ENCODE measurements around the gene NHLRC3. TPM values are rescaled to one million over a fixed set of nuclear protein-coding genes. Genes with fewer than 3 reads are reported as not detected.

NHLRC3 gene
- total RNA-seq, 1 donor from 2014 or later: 24.8 TPM

DNA sequence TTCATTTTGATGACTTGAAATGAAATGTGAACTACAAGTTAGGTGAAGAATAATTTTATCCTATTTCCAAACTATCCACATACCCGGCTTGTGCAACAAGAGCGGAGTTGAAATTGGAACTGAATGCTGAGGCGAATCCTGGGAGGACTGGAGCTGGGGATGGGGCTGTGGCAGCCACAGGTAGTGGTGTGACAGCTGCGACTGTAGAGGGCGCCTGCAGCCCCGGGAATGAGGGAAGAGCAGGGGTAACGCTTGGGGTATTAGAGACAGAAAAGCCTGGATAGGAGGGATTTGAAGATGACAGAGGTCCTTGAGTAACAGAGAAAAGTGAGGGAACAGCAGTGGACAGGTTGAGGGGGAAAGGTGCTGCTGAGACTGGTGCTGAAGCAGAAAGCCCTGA lies 25.6 kb upstream of the NHLRC3 start:
- H3K36me3 Mint-ChIP-seq: peaks cover 45% of the 10 kb centered on the region
- H3K4me1 Mint-ChIP-seq (ENCODE audit: unreplicated experiment): no peaks in the 10 kb centered on the region
- no peak overlapping the region for H3K4me3 Mint-ChIP-seq
- TF ChIP-seq, protein P1, sequence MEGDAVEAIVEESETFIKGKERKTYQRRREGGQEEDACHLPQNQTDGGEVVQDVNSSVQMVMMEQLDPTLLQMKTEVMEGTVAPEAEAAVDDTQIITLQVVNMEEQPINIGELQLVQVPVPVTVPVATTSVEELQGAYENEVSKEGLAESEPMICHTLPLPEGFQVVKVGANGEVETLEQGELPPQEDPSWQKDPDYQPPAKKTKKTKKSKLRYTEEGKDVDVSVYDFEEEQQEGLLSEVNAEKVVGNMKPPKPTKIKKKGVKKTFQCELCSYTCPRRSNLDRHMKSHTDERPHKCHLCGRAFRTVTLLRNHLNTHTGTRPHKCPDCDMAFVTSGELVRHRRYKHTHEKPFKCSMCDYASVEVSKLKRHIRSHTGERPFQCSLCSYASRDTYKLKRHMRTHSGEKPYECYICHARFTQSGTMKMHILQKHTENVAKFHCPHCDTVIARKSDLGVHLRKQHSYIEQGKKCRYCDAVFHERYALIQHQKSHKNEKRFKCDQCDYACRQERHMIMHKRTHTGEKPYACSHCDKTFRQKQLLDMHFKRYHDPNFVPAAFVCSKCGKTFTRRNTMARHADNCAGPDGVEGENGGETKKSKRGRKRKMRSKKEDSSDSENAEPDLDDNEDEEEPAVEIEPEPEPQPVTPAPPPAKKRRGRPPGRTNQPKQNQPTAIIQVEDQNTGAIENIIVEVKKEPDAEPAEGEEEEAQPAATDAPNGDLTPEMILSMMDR (conservative IDR thresholded peaks at IDR 0.05): peak; percentile 33
- no peak for DNase-seq (ENCODE audit: extremely low spot score, unreplicated experiment)
- H3K27ac Mint-ChIP-seq: no peak overlapping the region
- H3K27me3 Mint-ChIP-seq: no peaks in the 10 kb centered on the region
- H3K9me3 Mint-ChIP-seq: no peaks in the 10 kb centered on the region

DNA sequence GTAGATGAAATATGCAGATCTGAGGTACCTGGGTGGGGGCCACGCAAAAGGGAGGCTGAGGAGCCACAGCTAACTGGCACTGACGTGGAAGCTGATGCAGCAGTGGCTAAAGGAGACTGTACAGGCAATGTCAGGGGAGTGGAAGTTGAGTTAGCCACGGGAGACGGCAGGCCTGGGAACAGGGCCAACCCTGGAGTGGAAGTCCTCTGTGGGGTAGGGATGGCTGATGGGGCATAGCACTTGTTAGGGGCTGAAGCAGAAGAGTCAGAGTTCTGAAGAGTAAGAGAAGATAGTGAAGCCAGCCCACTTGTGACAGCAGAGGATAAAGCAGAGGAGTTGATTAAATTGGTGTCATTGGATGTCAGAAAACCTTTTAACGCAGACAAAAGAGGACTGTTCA lies 24.8 kb upstream of the NHLRC3 start:
- Mint-ChIP-seq H3K9me3 (no peaks in the 10 kb centered on the region), H3K27ac (no peak overlapping the region), H3K27me3 (no peaks in the 10 kb centered on the region), H3K4me3 (no peak overlapping the region), H3K36me3 (peaks cover 40% of the 10 kb centered on the region), H3K4me1 (ENCODE audit: unreplicated experiment) (no peaks in the 10 kb centered on the region)
- DNase-seq (ENCODE audit: extremely low spot score, unreplicated experiment): no peak
- TF ChIP-seq, protein P1 (conservative IDR thresholded peaks at IDR 0.05): no peak

DNA sequence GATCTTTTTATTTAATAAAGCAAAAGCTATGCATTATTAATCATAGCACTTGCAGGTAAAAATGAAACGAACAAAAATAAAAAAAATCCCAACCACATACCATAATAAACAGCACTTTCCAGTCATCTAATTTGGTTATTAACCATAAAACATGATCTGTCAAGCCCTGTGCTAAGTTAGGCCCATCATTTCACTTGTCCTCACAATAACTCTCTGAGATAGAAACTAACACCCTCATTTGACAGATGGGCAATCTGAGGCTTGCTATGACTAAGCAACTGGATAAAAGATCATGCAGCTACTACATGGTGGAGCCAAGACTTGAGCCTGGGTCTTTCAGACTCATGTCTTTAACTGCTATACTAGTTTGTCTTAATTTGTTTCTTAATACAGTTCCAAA lies 22.2 kb upstream of the NHLRC3 start:
- Mint-ChIP-seq H3K27me3 (no peaks in the 10 kb centered on the region), H3K36me3 (peaks cover 40% of the 10 kb centered on the region), H3K27ac (no peak overlapping the region), H3K4me3 (no peak overlapping the region), H3K4me1 (ENCODE audit: unreplicated experiment) (no peaks in the 10 kb centered on the region), H3K9me3 (no peaks in the 10 kb centered on the region)
- DNase-seq (ENCODE audit: extremely low spot score, unreplicated experiment): no peak
- TF ChIP-seq, protein P1 (conservative IDR thresholded peaks at IDR 0.05): no peak

DNA sequence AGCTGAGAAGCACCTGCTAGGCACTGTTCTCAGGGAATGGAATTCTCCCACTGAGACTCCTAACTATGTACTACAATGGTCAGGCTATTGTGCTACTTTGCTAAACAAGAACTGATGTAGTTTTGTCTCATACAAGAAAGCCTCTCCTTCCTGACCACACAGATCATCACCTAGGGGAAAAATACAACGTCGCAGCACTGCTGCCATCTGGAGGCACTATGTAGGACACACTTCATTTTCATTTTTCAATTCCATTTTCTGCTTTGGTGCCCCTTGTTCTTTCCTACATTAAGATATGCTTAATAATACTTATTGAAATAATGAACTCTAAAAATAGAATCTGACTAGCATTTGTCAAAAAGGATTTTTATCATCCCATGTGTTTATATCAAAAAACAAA lies 21.5 kb upstream of the NHLRC3 start:
- H3K4me3 Mint-ChIP-seq: no peak overlapping the region
- no peak for DNase-seq (ENCODE audit: extremely low spot score, unreplicated experiment)
- TF ChIP-seq, protein P1 (conservative IDR thresholded peaks at IDR 0.05): peak; percentile 75
- H3K27me3 Mint-ChIP-seq: no peaks in the 10 kb centered on the region
- H3K36me3 Mint-ChIP-seq: peaks cover 46% of the 10 kb centered on the region
- H3K9me3 Mint-ChIP-seq: no peaks in the 10 kb centered on the region
- no peak overlapping the region for H3K27ac Mint-ChIP-seq
- no peaks in the 10 kb centered on the region for H3K4me1 Mint-ChIP-seq (ENCODE audit: unreplicated experiment)

DNA sequence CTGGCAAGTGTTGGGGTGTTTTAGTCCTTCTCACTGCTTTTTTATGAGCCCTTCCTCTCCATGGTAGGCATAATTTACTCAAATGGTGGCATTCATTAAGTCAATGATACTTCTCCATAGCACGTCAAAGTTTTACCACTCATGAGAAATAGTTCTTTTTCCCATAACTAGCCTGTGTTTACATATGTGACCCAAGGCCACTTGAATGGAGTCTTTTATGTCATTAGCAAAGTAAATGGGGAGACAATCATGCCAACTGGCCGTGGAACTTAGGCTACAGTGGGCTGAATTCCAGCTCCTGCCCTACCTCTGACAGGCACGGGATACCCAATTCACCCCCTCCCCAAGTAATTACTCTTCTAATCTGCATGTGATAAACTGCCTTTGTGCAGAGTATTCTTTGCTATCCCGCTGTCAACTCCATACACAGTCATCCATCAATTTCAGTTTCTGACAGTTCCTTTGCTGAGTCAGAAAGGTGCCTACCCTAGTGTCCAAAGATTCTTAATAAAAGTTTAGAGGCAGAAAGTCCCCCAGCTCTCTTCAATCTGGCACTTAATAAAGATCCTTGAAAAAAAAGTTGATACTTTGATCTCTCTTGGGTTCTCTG lies 17.3 kb upstream of the NHLRC3 start:
- TF ChIP-seq, protein P1 (conservative IDR thresholded peaks at IDR 0.05): no peak
- H3K36me3 Mint-ChIP-seq: peaks cover 33% of the 10 kb centered on the region
- H3K27ac Mint-ChIP-seq: peak overlapping the region; percentile 40

More for the DNA sequence above, 17.3 kb upstream of the NHLRC3 start:
- DNase-seq (ENCODE audit: extremely low spot score, unreplicated experiment): no peak
- Mint-ChIP-seq H3K4me1 (ENCODE audit: unreplicated experiment) (peaks cover 7% of the 10 kb centered on the region), H3K27me3 (no peaks in the 10 kb centered on the region), H3K4me3 (no peak overlapping the region), H3K9me3 (no peaks in the 10 kb centered on the region)
